Activated T-cell treated with anti-CD3 and anti-CD28 coated beads, Interleukin-2, amount 50 U/mL, for 4 hours (primary cell): ENCODE results near the gene FBL. TPM values are rescaled to one million over a fixed set of nuclear protein-coding genes. Genes with fewer than 3 reads are reported as not detected.
A peak's percentile ranks its signal among the peaks of the same experiment; 100 is the strongest.

Experiments
- ATAC-seq, 2 donors: fragments of 200-7000 bp; cut with Tn5 transposase; one replicate each; pipeline ENCODE4 v1.10.0; 2021
- DNase-seq: peaks from one replicate; pipeline ENCODE4 v3.0.0-alpha.2; 2020
- H3K27me3 Mint-ChIP-seq: one replicate; pipeline ENCODE4 v1.8.0; 2021; ENCODE audit warnings: low read depth, mixed read lengths
- H3K36me3 Mint-ChIP-seq: one replicate; pipeline ENCODE4 v1.8.0; 2022; ENCODE audit warnings: mixed read lengths; ENCODE audit not compliant: insufficient read depth
- H3K4me1 Mint-ChIP-seq: one replicate; pipeline ENCODE4 v1.8.0; 2021; ENCODE audit warnings: low read depth, mixed read lengths
- H3K4me3 Mint-ChIP-seq: one replicate; pipeline ENCODE4 v1.8.0; 2021; ENCODE audit warnings: mild to moderate bottlenecking, moderate library complexity, mixed read lengths
- H3K9me3 Mint-ChIP-seq: one replicate; pipeline ENCODE4 v1.8.0; 2021; ENCODE audit warnings: mixed read lengths
- total RNA-seq, 3 donors: library from RNA; stranded (reverse); gene quantifications; one replicate each; pipeline ENCODE4 v1.2.1, GENCODE V29; 2021

The FBL gene
- total RNA-seq, 3 donors from 2014 or later: 738 to 880 (median 839) TPM

GRCh38 chr19:39829702-39830275 lies 16.4 kb downstream of the FBL start:
- ATAC-seq (no peak), DNase-seq (no peak)
- Mint-ChIP-seq H3K4me3 (no peak overlapping the region), H3K4me1 (peaks cover 39% of the 10 kb centered on the region), H3K9me3 (no peaks in the 10 kb centered on the region), H3K36me3 (peaks cover 35% of the 10 kb centered on the region), H3K27me3 (no peaks in the 10 kb centered on the region)

GRCh38 chr19:39828654-39829032 lies 17.5 kb downstream of the FBL start:
- H3K9me3 Mint-ChIP-seq: no peaks in the 10 kb centered on the region
- no peak for DNase-seq
- peaks cover 33% of the 10 kb centered on the region for H3K4me1 Mint-ChIP-seq
- peak overlapping the region; percentile 48 for H3K4me3 Mint-ChIP-seq
- no peaks in the 10 kb centered on the region for H3K27me3 Mint-ChIP-seq
- H3K36me3 Mint-ChIP-seq: peaks cover 27% of the 10 kb centered on the region
- no peak for ATAC-seq

GRCh38 chr19:39828015-39828653 lies 18.0 kb downstream of the FBL start:
- Mint-ChIP-seq H3K4me1 (peaks cover 33% of the 10 kb centered on the region), H3K36me3 (peaks cover 27% of the 10 kb centered on the region), H3K9me3 (no peaks in the 10 kb centered on the region), H3K27me3 (no peaks in the 10 kb centered on the region), H3K4me3 (peak overlapping the region; percentile 48)
- DNase-seq: no peak
- ATAC-seq: no peak

DNA sequence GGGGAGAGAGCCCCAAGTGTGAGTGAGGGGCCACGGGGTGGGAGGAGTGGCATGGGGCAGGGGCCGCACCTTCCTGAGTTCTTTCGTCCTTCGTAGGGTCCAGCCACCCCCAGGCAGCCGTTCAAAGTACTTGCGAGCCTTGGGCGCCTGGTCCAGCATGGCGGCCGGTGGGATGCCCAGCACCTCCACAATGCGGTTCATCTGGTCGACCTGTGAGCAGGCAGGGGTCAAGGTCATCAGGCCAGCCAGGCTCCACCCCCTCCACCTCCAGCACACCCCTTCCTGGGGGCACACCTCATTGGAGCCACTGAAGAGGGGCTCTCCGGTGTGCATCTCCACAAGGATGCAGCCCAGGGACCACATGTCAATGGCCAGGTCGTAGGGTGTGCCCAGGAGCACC lies 19.0 kb downstream of the FBL start:
- Mint-ChIP-seq H3K36me3 (peaks cover 27% of the 10 kb centered on the region), H3K9me3 (no peaks in the 10 kb centered on the region), H3K27me3 (no peaks in the 10 kb centered on the region), H3K4me1 (peaks cover 24% of the 10 kb centered on the region), H3K4me3 (no peak overlapping the region)
- ATAC-seq: no peak
- no peak for DNase-seq

- H3K9me3 Mint-ChIP-seq: no peaks in the 10 kb centered on the region
- H3K4me3 Mint-ChIP-seq: no peak overlapping the region
- H3K4me1 Mint-ChIP-seq: peaks cover 19% of the 10 kb centered on the region
- no peaks in the 10 kb centered on the region for H3K27me3 Mint-ChIP-seq
- H3K36me3 Mint-ChIP-seq: peaks cover 27% of the 10 kb centered on the region
- ATAC-seq (no peak), DNase-seq (no peak)
Observed at GRCh38 chr19:39826311-39826945, 19.8 kb downstream of the FBL start.

DNA sequence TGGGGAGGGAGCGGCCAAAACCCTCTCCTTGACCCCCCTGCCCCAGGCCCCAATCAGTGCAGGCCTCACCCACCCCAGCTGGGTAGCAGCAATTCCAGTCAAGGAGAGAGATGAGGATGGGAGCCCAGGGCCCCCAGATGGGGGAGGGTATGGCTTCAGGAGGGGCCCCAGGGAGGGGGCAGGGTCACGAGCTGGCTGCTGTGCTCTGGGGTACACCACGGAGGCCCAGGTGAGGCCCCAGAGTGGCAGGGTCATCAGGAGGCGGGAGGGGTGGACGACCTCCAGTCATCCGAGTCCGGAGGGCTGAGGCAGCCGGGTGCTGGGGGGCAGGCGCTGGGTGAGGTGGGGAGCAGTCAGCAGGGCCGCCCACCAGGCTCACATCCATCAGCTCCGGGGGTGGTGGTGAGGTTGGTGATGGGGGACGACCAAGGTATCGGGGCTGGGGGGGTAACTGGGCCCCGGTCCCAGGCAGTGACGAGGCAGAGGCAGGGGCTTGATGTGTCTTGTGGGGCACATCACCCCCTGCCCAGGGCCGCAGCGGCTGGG lies 20.6 kb downstream of the FBL start:
- Mint-ChIP-seq H3K36me3 (peaks cover 22% of the 10 kb centered on the region), H3K27me3 (no peaks in the 10 kb centered on the region), H3K4me1 (peaks cover 16% of the 10 kb centered on the region), H3K9me3 (peaks cover 2% of the 10 kb centered on the region), H3K4me3 (no peak overlapping the region)
- no peak for ATAC-seq
- no peak for DNase-seq

GRCh38 chr19:39825093-39825463 lies 21.1 kb downstream of the FBL start:
- no peaks in the 10 kb centered on the region for H3K27me3 Mint-ChIP-seq
- H3K9me3 Mint-ChIP-seq: peaks cover 2% of the 10 kb centered on the region
- H3K36me3 Mint-ChIP-seq: peaks cover 18% of the 10 kb centered on the region
- no peak overlapping the region for H3K4me3 Mint-ChIP-seq
- ATAC-seq (no peak), DNase-seq (no peak)
- peaks cover 17% of the 10 kb centered on the region for H3K4me1 Mint-ChIP-seq

DNA sequence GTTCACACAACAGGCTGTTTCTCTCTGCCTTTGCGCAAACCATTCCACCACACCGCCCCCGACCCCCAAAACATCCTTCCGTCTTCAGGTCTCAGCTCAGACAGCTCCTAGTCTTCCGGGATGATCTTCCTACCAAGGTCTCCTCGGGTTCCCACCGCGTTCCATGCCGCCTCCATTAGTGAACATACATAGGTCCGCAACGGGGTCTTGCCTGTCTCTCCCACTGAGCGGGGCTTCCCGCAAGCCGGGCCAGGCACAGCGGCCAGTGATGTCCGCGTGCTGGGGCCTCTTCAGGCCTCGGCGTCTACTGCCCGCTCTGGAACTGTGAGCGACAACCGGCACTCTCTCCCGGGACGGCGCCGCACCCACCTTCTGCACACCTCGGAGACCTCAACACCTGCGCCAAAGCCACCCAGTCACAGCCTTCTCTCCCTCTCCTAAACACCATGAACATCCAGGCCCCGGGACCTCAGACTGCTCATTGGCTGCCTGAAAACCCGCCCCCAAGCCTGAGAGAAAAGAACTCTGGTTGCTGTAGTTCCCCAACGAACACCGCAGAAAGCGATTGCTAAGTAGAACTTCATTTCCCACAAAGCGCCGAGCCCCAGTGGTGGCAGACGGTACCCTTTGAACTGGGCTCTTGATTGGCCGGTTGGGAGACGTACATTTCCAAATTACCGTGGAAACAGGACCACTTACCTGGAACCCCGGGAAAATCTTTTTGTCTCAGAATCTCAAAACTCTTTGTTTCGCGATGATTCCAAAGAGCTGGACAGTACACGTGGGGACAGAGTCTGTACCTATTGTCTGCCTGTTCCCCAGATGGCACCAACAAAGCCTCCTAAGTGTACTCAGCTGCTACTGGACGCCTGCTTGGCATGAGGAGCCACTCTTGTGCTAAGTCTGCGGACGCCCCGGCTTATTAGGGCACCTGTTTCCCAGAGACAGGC lies 21.8 kb downstream of the FBL start:
- DNase-seq: peak; percentile 78
- Mint-ChIP-seq H3K4me1 (peaks cover 17% of the 10 kb centered on the region), H3K4me3 (no peak overlapping the region)

GRCh38 chr19:39823686-39824085 lies 22.5 kb downstream of the FBL start:
- Mint-ChIP-seq H3K4me3 (no peak overlapping the region), H3K36me3 (peaks cover 20% of the 10 kb centered on the region), H3K27me3 (no peaks in the 10 kb centered on the region), H3K4me1 (peaks cover 18% of the 10 kb centered on the region), H3K9me3 (peaks cover 2% of the 10 kb centered on the region)
- ATAC-seq (no peak), DNase-seq (no peak)

More for the DNA sequence above, 21.8 kb downstream of the FBL start:
- H3K27me3 Mint-ChIP-seq: no peaks in the 10 kb centered on the region
- peak; percentile 99 to 100 for ATAC-seq
- H3K9me3 Mint-ChIP-seq: peaks cover 2% of the 10 kb centered on the region
- peaks cover 19% of the 10 kb centered on the region for H3K36me3 Mint-ChIP-seq

DNA sequence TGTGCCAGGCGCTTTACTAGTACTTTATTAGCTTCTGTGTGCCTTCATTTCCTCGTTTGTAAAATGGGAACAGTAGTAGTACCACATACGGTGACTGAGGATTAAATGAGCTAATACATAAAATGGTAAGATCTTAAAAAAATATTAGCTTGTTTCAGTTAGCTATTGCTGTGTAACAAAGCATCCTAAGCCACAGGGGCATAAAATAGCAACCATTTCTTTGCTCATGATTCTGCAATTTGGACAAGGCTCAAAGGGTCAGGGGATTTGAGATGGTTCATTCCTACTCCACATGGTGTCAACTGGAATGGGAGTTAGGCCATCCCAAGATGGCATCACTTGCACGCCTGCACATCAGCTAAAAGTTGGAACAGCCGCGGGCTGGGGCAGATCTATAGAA lies 25.5 kb downstream of the FBL start:
- Mint-ChIP-seq H3K9me3 (peaks cover 2% of the 10 kb centered on the region), H3K4me1 (peaks cover 9% of the 10 kb centered on the region), H3K27me3 (no peaks in the 10 kb centered on the region), H3K4me3 (no peak overlapping the region), H3K36me3 (peaks cover 23% of the 10 kb centered on the region)
- ATAC-seq (no peak), DNase-seq (no peak)

DNA sequence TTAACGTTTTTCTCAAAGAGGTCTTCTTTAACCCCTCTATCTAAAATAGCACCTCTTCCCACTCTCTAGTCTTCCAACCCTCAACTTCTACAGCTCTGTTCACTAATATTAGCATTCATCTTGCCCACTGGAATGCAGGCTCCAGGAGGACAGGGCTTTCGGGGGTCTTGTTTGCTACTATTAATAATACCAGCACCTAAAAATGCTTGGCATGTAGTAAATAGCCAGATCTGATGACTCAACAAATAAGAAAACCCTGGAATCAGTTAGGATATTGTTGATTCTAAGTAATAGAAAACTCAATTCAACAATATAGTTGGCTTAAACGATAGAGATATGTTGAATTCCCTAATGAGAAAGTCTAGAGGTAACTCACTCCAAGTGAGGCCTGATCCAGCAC lies 26.4 kb downstream of the FBL start:
- Mint-ChIP-seq H3K4me3 (no peak overlapping the region), H3K27me3 (no peaks in the 10 kb centered on the region), H3K36me3 (peaks cover 23% of the 10 kb centered on the region), H3K4me1 (peaks cover 9% of the 10 kb centered on the region), H3K9me3 (peaks cover 2% of the 10 kb centered on the region)
- ATAC-seq (no peak), DNase-seq (no peak)

DNA sequence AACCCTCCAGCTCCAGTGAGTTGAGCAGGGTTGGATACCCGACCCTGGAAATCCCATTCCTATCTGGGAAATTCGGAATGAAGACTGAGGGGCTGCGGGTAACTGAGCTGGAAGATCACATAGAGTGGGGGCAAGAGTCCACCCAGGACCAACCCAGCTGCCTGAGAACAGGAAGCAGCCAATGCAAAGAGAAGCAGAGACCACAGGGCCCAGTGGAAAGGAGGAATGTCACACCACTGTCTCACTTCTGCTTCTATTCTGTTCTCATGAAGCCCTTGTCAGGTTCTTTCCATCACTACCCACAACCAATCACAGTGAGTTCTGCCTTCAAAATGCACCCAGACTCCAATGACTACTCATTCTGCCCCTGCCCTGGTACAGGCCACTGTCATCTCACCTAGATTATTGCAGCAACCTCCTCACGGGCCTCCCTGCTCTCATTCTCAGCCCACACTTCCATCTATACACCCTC lies 27.5 kb downstream of the FBL start:
- ATAC-seq (no peak), DNase-seq (no peak)
- no peaks in the 10 kb centered on the region for H3K27me3 Mint-ChIP-seq
- no peak overlapping the region for H3K4me3 Mint-ChIP-seq
- peaks cover 2% of the 10 kb centered on the region for H3K9me3 Mint-ChIP-seq
- H3K36me3 Mint-ChIP-seq: peaks cover 23% of the 10 kb centered on the region
- peaks cover 9% of the 10 kb centered on the region for H3K4me1 Mint-ChIP-seq

DNA sequence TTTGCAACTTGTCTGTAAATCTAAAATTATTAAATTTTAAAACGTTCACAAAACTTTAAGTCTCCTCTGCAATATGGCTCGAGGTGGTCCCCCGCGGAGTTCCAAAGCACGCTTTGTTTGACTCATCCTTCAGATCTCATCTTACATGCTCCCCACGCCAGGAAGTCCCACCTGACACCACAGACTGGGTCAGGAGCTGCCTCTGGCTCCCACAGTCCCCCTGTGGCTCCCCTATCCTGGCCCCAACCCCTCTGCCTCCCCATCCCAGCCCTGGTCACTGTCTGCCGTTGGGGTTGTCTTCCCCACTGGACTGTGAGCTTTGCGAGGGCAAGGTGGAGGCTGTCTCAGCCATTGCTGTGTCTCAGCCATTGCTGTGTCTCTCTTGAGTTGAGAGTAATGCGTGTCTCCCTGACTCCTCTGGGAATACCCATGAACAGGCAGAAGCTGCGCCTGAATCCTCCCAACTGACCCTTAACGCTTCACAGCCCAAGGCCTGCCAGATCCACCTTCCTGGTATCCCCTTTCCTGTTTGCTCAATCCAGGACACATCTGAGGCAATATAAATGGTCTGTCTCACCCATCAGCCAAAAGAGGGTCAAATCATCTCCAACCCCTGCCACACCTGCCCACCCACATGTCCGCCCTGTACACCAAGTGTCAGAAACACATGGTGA lies 28.2 kb downstream of the FBL start:
- H3K27me3 Mint-ChIP-seq: no peaks in the 10 kb centered on the region
- ATAC-seq (no peak), DNase-seq (no peak)
- peaks cover 9% of the 10 kb centered on the region for H3K4me1 Mint-ChIP-seq
- H3K36me3 Mint-ChIP-seq: peaks cover 23% of the 10 kb centered on the region
- no peak overlapping the region for H3K4me3 Mint-ChIP-seq
- peaks cover 2% of the 10 kb centered on the region for H3K9me3 Mint-ChIP-seq
